Chondrocyte (in vitro differentiated cells): Measurements from ENCODE around the gene CCDC69. TPM values are rescaled to one million over a fixed set of nuclear protein-coding genes. Genes with fewer than 3 reads are reported as not detected.

Source experiments
- DNase-seq: peaks from one replicate; pipeline ENCODE4 v3.0.0; 2021; ENCODE audit warnings: mixed read lengths, low spot score
- H3K27ac Mint-ChIP-seq: one replicate; pipeline ENCODE4 v1.8.0; 2021; ENCODE audit warnings: mild to moderate bottlenecking, moderate library complexity, mixed read lengths; ENCODE audit not compliant: unreplicated experiment
- H3K27me3 Mint-ChIP-seq: 2 replicates; pipeline ENCODE4 v1.8.0; 2021; ENCODE audit warnings: low read depth, mixed read lengths
- H3K36me3 Mint-ChIP-seq: 2 replicates; pipeline ENCODE4 v1.8.0; 2021; ENCODE audit warnings: low read depth, mixed read lengths
- H3K4me1 Mint-ChIP-seq: 2 replicates; pipeline ENCODE4 v1.8.0; 2021; ENCODE audit warnings: low read depth, mild to moderate bottlenecking, mixed read lengths
- H3K4me3 Mint-ChIP-seq: one replicate; pipeline ENCODE4 v1.8.0; 2021; ENCODE audit warnings: mild to moderate bottlenecking, moderate library complexity, mixed read lengths; ENCODE audit not compliant: unreplicated experiment
- H3K9me3 Mint-ChIP-seq: 2 replicates; pipeline ENCODE4 v1.8.0; 2021; ENCODE audit warnings: low read depth, mixed read lengths
- long read RNA-seq: library from polyadenylated mRNA; stranded (forward); transcript quantifications from one replicate; pipeline ENCODE4 v2.0.0, GENCODE V29; 2021
- total RNA-seq: library from RNA; stranded (reverse); gene quantifications from 3 replicates; pipeline ENCODE4 v1.2.1, GENCODE V29; 2021
- TF ChIP-seq, protein P1 (sequence below): fragments of 200-600 bp; sonication (generic); IDR thresholded peaks from 2 replicates; pipeline ENCODE4 v1.5.0; 2021; ENCODE audit warnings: antibody characterized with exemption, mild to moderate bottlenecking, moderate library complexity

The CCDC69 gene, protein sequence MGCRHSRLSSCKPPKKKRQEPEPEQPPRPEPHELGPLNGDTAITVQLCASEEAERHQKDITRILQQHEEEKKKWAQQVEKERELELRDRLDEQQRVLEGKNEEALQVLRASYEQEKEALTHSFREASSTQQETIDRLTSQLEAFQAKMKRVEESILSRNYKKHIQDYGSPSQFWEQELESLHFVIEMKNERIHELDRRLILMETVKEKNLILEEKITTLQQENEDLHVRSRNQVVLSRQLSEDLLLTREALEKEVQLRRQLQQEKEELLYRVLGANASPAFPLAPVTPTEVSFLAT
- 1.2 to 1.5 TPM (median 1.3 TPM) in 3 replicates for total RNA-seq
- long read RNA-seq, partial matches to known transcripts, result 0 of 1 reads
- long read RNA-seq, other reads (novel, unspliced or antisense), result 0 of 1 reads

- no peaks in the 10 kb centered on the region for H3K36me3 Mint-ChIP-seq
- peaks cover 5% of the 10 kb centered on the region for H3K4me1 Mint-ChIP-seq
- DNase-seq, result no peak
- H3K27ac Mint-ChIP-seq, result no peak within 1 kb of the TSS
- TF ChIP-seq, protein P1, sequence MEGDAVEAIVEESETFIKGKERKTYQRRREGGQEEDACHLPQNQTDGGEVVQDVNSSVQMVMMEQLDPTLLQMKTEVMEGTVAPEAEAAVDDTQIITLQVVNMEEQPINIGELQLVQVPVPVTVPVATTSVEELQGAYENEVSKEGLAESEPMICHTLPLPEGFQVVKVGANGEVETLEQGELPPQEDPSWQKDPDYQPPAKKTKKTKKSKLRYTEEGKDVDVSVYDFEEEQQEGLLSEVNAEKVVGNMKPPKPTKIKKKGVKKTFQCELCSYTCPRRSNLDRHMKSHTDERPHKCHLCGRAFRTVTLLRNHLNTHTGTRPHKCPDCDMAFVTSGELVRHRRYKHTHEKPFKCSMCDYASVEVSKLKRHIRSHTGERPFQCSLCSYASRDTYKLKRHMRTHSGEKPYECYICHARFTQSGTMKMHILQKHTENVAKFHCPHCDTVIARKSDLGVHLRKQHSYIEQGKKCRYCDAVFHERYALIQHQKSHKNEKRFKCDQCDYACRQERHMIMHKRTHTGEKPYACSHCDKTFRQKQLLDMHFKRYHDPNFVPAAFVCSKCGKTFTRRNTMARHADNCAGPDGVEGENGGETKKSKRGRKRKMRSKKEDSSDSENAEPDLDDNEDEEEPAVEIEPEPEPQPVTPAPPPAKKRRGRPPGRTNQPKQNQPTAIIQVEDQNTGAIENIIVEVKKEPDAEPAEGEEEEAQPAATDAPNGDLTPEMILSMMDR, result peak; percentile 45
- H3K4me3 Mint-ChIP-seq, result peak within 1 kb of the TSS; percentile 77
- no peaks in the 10 kb centered on the region for H3K27me3 Mint-ChIP-seq
- H3K9me3 Mint-ChIP-seq, result no peaks in the 10 kb centered on the region
These were observed at the start of gene CCDC69 for GRCh38 chr5:151223447-151224264. Gene CCDC69, minus strand, starts transcription at chr5:151224092. Its CDS starts 122 bp downstream, at chr5:151223970.

DNA sequence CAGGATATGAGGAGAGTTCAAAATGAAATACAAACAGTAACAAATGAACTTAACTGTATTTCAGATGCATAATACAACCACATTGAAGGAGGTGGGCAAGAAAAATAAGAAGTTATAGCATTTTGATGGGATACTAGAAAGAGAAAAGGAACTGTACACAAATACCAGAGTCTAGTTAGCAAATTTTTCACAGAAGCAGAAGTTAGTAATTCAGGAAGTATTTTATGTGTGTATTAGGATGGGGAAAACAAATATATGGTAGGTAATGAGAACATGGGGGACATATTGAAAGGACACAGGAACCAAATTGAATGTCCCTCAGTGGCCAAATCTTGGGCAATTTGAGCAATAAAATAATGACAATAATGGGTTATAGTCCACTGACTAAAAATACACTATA, 47.4 kb upstream of the CCDC69 start:
- Mint-ChIP-seq H3K4me3 (no peak overlapping the region), H3K4me1 (peaks cover 4% of the 10 kb centered on the region), H3K36me3 (peaks cover 16% of the 10 kb centered on the region), H3K27me3 (no peaks in the 10 kb centered on the region), H3K27ac (no peak overlapping the region), H3K9me3 (no peaks in the 10 kb centered on the region)
- DNase-seq, result no peak
- TF ChIP-seq, protein P1, result no peak

DNA sequence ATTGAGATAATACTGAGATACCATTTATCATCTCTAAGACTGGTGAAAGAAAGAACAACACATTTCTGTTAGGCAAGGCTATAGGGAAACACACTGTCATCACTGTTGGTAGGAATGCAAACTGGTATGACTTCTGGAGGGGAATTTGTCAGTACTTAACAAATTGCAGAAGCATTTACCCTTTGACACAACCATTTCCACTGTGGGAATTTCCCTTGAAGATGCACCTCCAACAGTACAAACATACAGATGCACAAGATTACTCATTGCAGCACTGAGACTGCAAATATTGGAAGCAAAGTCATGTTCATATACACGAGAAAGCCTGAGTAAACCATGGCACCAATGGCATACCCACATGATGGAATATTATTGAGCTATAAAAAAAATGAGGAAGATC, 46.7 kb upstream of the CCDC69 start:
- DNase-seq, result no peak
- Mint-ChIP-seq H3K27ac (no peak overlapping the region), H3K36me3 (peaks cover 19% of the 10 kb centered on the region), H3K27me3 (no peaks in the 10 kb centered on the region), H3K4me1 (no peaks in the 10 kb centered on the region), H3K4me3 (no peak overlapping the region), H3K9me3 (no peaks in the 10 kb centered on the region)
- TF ChIP-seq, protein P1, result no peak

GRCh38 chr5:151267491-151268260, 43.8 kb upstream of the CCDC69 start:
- Mint-ChIP-seq H3K27me3 (no peaks in the 10 kb centered on the region), H3K36me3 (peaks cover 26% of the 10 kb centered on the region), H3K9me3 (no peaks in the 10 kb centered on the region), H3K27ac (no peak overlapping the region), H3K4me3 (no peak overlapping the region), H3K4me1 (peaks cover 4% of the 10 kb centered on the region)
- no peak for DNase-seq
- TF ChIP-seq, protein P1, result no peak

DNA sequence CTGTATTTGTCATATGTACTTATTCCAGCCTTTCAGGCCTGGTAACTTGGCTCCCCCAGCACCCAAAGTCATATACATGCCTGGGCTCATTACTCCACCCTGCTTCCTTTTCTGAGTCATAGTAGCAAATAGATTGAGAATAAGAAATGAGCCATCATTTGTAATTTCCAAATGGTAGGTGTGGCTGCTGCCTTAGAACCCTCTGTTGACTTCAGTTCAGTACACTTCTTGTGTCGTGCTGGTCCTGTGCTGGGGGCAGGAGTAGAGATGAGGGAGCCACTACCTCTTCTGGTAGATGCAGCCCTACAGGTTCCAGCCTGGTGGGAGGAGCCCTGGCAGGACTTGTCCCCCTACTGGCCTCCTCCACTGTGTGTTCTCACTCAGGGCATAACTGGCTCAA, 40.2 kb upstream of the CCDC69 start:
- peaks cover 26% of the 10 kb centered on the region for H3K36me3 Mint-ChIP-seq
- H3K4me3 Mint-ChIP-seq, result no peak overlapping the region
- peaks cover 4% of the 10 kb centered on the region for H3K4me1 Mint-ChIP-seq
- H3K27ac Mint-ChIP-seq, result no peak overlapping the region
- TF ChIP-seq, protein P1, result no peak
- no peaks in the 10 kb centered on the region for H3K27me3 Mint-ChIP-seq
- no peak for DNase-seq
- no peaks in the 10 kb centered on the region for H3K9me3 Mint-ChIP-seq
